Midbrain (tissue), 1 donor: ENCODE data around the gene PTK7.
"Not testable (repeated sequence)": the region's sequence is repeated elsewhere in the genome, so short reads cannot be mapped to it uniquely, and the experiment has no call there.

ENCODE experiments used
- DNase-seq: peaks from one replicate; lab custom pipeline; 2025; lab: John Stamatoyannopoulos, UW

The PTK7 gene

DNA sequence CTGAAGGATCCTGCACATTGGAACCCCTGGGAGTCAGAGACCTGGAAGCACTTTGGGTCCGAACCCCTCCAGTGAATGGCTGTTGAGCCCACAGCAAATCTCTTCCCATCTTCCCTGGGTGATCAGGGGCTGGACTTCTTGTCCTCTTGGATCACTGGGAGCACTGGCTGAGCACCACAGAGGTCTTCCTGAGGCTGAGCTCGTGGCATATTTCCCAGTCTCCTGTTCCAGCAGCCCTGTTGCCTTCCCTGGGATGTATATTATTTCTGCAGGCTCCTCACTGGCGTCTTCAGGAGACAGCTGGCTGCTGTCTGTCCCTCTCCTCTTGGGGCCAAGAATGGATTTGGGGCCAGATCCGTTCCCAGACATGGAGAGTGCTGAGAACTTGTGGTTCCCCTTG, 43.4 kb downstream of the PTK7 start:
- no peak for DNase-seq

GRCh38 chr6:43120101-43120763, 44.1 kb downstream of the PTK7 start:
- no peak for DNase-seq

DNA sequence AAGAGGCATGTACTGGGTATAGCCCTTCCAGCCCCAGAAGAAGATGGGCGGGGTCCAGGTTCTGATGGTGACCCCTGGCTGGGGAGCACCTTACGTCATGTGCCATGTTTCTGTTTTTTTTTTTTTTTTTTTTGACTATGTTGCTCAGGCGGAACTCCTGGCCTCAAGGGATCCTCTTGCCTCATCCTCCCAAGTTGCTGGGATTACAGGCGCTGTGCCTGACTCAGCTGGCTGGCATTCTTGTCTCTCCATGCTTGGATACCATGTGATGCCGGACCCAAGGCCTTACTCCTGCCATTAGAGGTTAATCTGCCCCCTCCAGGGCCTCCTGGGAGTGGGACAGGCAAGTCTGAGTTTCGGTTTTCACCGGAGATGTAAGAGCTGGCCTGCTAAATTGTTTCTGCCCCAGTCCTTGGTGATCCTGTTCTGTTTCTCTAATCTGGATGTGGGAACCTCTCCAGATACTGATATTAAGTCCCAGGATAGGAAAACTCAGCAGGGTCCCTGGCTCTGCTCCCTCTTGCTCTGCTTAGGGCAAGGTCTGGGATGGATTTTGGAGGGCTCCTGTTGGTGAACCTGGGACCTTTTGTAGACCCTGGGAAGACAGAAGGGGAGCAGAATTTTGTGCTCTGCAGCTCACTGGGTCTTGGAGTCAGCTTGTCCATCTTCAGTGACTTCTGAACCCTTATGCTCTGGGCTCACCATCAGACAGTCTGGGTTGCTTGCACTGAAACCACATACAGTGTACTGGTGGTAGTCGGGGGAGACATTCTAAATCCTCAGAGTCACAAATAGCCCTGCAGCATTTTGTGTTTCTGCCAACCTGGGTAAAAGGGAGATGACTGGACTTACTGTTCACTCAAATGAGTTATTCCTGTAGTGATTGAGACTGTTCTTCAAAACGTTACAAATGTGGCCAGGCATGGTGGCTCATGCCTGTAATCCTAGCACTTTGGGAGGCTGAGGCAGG, 45.1 kb downstream of the PTK7 start:
- no peak for DNase-seq

GRCh38 chr6:43122146-43122545, 46.0 kb downstream of the PTK7 start:
- no peak for DNase-seq

GRCh38 chr6:43123461-43124314, 47.6 kb downstream of the PTK7 start:
- DNase-seq, result no peak

- DNase-seq, result no peak
These were observed 48.4 kb downstream of the PTK7 start for GRCh38 chr6:43124481-43124880.

DNA sequence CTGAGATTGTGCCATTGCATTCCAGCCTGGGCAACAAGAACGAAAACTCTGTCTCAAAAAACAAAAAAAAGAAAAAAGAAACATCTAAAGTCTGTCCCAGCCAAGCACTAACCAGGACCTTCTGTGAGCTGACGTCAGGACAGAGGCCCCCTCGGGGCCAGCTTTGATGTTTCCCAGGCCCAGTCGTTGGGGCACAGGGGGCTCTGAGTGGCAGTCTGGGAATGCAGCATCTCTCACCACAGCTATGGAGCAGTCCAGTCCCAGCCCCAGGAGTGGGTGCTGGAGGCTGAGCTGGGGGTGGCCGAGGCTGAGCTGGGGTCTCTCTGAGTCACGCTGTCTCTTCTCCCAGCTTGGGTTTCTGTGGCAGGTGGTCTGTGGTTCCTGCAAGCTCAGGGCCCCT, 49.0 kb downstream of the PTK7 start:
- no peak for DNase-seq

- no peak for DNase-seq
These were observed 49.4 kb downstream of the PTK7 start for GRCh38 chr6:43125555-43125954.

DNA sequence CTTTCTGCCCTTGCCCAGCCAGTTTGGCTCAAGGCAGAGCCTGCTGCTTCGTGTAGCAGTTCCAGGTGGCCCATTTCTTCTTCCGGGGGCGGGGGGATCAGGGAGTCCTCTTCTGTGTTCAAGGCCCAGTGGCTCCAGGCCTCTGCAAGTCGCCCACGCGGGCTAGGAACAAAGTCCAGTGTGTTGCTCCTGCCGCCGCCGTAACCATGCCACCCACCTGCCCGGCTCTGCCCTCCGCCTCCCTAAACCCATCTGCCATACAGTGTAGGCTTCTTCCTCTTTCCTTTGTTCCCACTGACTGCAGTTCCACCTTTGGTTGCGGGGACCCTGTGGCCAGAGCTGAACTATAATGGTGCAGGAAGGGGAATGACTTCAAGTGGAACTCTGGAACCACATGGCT, 51.1 kb downstream of the PTK7 start:
- no peak for DNase-seq

GRCh38 chr6:43127877-43128276, 51.8 kb downstream of the PTK7 start:
- no peak for DNase-seq

DNA sequence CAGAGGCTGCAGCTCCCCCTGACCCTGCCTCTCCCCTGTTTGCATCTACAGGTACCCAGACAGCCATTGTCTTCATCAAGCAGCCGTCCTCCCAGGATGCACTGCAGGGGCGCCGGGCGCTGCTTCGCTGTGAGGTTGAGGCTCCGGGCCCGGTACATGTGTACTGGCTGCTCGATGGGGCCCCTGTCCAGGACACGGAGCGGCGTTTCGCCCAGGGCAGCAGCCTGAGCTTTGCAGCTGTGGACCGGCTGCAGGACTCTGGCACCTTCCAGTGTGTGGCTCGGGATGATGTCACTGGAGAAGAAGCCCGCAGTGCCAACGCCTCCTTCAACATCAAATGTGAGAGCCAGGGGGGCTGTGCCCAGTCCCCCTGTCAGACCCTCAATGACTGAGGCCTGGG, 52.8 kb downstream of the PTK7 start:
- no peak for DNase-seq

- no peak for DNase-seq
These were observed 53.5 kb downstream of the PTK7 start for GRCh38 chr6:43129434-43130194.

- DNase-seq, result no peak
These were observed 54.3 kb downstream of the PTK7 start for GRCh38 chr6:43130429-43130828.

- DNase-seq, result not testable (repeated sequence)
These were observed 55.3 kb downstream of the PTK7 start for GRCh38 chr6:43131379-43131778.

GRCh38 chr6:43138267-43138666, 62.2 kb downstream of the PTK7 start:
- no peak for DNase-seq

DNA sequence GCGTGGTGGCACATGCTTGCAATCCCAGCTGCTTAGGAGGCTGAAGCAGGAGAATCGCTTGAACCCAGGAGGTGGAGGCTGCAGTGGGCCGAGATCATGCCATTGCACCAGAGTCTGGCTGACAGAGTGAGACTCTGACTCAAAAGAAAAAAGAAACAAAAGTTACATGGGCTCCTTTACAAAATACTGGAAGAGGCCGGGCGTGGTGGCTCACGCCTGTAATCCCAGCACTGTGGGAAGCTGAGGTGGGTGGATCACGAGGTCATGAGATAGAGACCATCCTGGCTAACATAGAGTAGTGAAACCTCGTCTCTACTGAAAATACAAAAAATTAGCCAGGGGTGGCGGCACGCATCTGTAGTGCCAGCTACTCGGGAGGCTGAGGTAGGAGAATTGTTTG, 63.9 kb downstream of the PTK7 start:
- not testable (repeated sequence) for DNase-seq

- DNase-seq, result no peak
These were observed 65.5 kb downstream of the PTK7 start for GRCh38 chr6:43141644-43142043.

- DNase-seq, result no peak
These were observed 66.0 kb downstream of the PTK7 start for GRCh38 chr6:43142101-43142500.

DNA sequence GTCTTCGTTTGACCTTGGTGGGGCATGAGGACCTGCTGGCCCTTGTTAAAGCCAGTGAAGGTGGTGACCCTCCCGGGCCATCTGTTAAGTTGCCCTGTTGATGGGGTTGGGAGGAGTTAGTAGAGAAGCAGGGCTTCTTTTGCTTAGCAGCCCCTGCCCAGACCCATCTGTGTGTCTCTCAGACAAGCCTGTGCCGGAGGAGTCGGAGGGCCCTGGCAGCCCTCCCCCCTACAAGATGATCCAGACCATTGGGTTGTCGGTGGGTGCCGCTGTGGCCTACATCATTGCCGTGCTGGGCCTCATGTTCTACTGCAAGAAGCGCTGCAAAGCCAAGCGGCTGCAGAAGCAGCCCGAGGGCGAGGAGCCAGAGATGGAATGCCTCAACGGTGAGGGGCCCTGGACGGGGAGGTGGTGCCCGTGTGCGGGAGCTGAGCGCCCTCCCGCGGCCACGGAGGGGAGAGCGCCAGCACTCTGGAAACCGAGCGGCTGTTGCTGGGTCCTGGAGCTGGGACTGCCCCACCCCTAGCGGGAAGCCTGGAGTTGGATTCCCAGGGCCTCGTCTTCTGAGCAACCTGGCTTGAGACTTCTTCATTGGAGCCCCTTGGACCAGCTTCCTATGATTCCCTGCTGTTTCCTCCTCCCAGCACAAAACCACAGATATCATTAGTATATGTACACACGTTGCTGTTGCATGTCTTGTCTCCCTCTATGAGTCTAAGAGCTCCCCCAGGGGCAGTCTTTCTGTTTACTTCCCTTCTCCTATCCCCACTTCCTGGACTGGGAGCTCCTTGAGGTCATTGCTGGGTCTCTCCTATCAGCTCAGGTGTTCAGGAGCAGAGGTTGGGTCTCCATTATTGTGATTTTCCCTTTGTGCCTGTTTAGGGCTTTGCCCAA, 67.4 kb downstream of the PTK7 start:
- DNase-seq, result peak; percentile 81

GRCh38 chr6:43144879-43145278, 68.8 kb downstream of the PTK7 start:
- no peak for DNase-seq

- no peak for DNase-seq
These were observed 70.1 kb downstream of the PTK7 start for GRCh38 chr6:43146261-43146660.
